D721Med (cell line): ENCODE data around the gene DTL.
A peak's percentile ranks its signal among the peaks of the same experiment; 100 is the strongest.
"Not testable (repeated sequence)": the region's sequence is repeated elsewhere in the genome, so short reads cannot be mapped to it uniquely, and the experiment has no call there.

ENCODE experiments used
- DNase-seq: peaks from one replicate; pipeline ENCODE4 v3.0.0; 2011; ENCODE audit warnings: low spot score; ENCODE audit not compliant: insufficient read length
- FAIRE-seq: peaks from 2 replicates; lab custom pipeline; 2011; peaks lifted over from hg19 to GRCh38; lab: Jason Lieb, UNC
- CTCF ChIP-seq: IDR thresholded peaks from 2 replicates; pipeline ENCODE4 v1.5.1; 2012; ENCODE audit warnings: mild to moderate bottlenecking, control low read depth; ENCODE audit not compliant: insufficient read depth; ENCODE audit errors: missing control alignments

The DTL gene

GRCh38 chr1:212035123-212035834, at the start of gene DTL, which contains the start of gene INTS7:
Gene DTL (plus strand): TSS chr1:212035748. CDS start chr1:212035891, 143 bp downstream.
Gene INTS7 (minus strand): TSS chr1:212035557. CDS start chr1:212035437, 120 bp downstream.
- DNase-seq (peak; percentile 88), FAIRE-seq (peak; percentile 80)
- TF ChIP-seq CTCF: peak; percentile 83

GRCh38 chr1:211986628-211987254, 48.8 kb upstream of the DTL start:
- TF ChIP-seq CTCF: no peak
- no peak for DNase-seq
- FAIRE-seq: no peak

DNA sequence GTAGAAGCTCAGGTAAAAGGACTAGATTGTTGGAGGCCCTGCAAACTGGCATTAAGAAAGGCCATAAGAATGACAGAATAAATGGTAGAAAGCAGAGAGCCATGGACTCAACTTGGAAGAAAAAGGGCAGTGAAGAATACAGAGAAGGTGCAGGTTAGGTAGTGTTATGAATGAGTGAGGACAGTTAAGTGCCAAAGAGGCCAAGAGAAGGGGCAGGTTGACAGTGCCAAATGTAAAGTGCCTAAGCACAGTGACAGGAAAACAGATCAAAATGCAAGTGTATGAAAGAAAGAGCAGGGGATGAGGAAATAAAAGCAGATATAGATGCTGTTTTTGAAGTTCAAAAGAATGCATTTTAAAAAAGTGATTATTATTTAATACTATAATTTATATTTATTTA, 43.9 kb upstream of the DTL start:
- no peak for TF ChIP-seq CTCF
- DNase-seq (no peak), FAIRE-seq (no peak)

- not testable (repeated sequence) for DNase-seq, FAIRE-seq
Observed at GRCh38 chr1:211997426-211997825, 38.1 kb upstream of the DTL start.

- DNase-seq: no peak
- no peak for FAIRE-seq
- no peak for TF ChIP-seq CTCF
Observed at GRCh38 chr1:212002536-212002935, 33.0 kb upstream of the DTL start.

- TF ChIP-seq CTCF: no peak
- DNase-seq (no peak), FAIRE-seq (peak; percentile 94)
Observed at GRCh38 chr1:212004895-212005608, 30.5 kb upstream of the DTL start.

DNA sequence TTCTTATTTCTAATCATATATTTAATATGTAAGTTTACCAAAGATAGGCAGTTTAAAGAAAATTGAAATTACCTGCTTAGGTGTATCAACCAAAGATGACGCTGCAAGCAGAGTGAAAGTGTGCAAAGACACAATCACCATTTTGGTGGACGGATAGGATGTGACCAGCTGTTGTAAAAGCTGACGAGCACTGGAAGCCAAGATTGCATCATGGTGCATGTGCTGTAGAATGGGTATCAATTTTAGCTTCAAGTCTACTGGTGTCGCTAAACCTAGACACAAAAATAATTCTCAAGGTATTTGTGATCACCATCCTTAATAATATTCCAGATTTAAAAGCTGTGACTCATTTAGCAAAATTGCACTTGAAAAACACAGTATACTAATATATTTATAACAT, 28.4 kb upstream of the DTL start:
- no peak for DNase-seq
- TF ChIP-seq CTCF: no peak
- FAIRE-seq: no peak
